Astrocyte (in vitro differentiated cells and primary cell): ENCODE measurements around the gene HRC. TPM values are rescaled to one million over a fixed set of nuclear protein-coding genes. Genes with fewer than 3 reads are reported as not detected.

Source experiments
- total RNA-seq: library from RNA; stranded (reverse); gene quantifications from 2 replicates; pipeline ENCODE4 v1.2.1, GENCODE V29; 2021

HRC gene
- total RNA-seq, 1 donor from 2014 or later: not detected

Other genes with a start within 250 kb of the HRC start
- 0.45 TPM in 1 of 2 replicates, not detected in the other for gene DHDH, start 221.7 kb downstream of the HRC start, total RNA-seq
- gene BAX, start 200.5 kb downstream of the HRC start, total RNA-seq: 169 and 174 TPM in 2 replicates
- 3,402 and 4,020 TPM in 2 replicates for gene FTL, start 190.1 kb downstream of the HRC start, total RNA-seq
- 86.0 and 86.8 TPM in 2 replicates for gene GYS1, start 162.1 kb downstream of the HRC start, total RNA-seq
- gene RUVBL2, start 161.5 kb downstream of the HRC start, total RNA-seq: 105 and 106 TPM in 2 replicates
- gene LHB, start 138.3 kb downstream of the HRC start, total RNA-seq: 0.48 TPM in 1 of 2 replicates, not detected in the other
- 3.6 and 4.5 TPM in 2 replicates for gene CGB3, start 131.1 kb downstream of the HRC start, total RNA-seq
- gene CGB2, start 123.5 kb downstream of the HRC start, total RNA-seq: 0.52 and 2.9 TPM in 2 replicates
- gene CGB1, start 118.5 kb downstream of the HRC start, total RNA-seq: 2.3 TPM in 1 of 2 replicates, not detected in the other
- 2.0 and 6.5 TPM in 2 replicates for gene CGB5, start 111.5 kb downstream of the HRC start, total RNA-seq
- 9.4 and 15.8 TPM in 2 replicates for gene CGB8, start 106.3 kb downstream of the HRC start, total RNA-seq
- gene CGB7, start 97.6 kb downstream of the HRC start, total RNA-seq: 7.1 and 8.8 TPM in 2 replicates
- gene NTF4, start 90.6 kb downstream of the HRC start, total RNA-seq: 7.2 and 7.3 TPM in 2 replicates
- gene KCNA7, start 82.7 kb downstream of the HRC start, total RNA-seq: 0.05 TPM in 1 of 2 replicates, not detected in the other
- 173 and 177 TPM in 2 replicates for gene SNRNP70, start 69.9 kb downstream of the HRC start, total RNA-seq
- 8.9 and 9.7 TPM in 2 replicates for gene LIN7B, start 41.0 kb downstream of the HRC start, total RNA-seq
- 0.73 and 1.4 TPM in 2 replicates for gene C19orf73, start 36.3 kb downstream of the HRC start, total RNA-seq
- gene PPFIA3, start 35.9 kb downstream of the HRC start, total RNA-seq: 9.2 and 11.7 TPM in 2 replicates
- gene TRPM4, start 2.4 kb upstream of the HRC start, total RNA-seq: 26.3 and 28.3 TPM in 2 replicates
- 2.8 and 4.6 TPM in 2 replicates for gene SLC6A16, start 169.8 kb upstream of the HRC start, total RNA-seq
- 0.20 TPM in 1 of 2 replicates, not detected in the other for gene CD37, start 180.0 kb upstream of the HRC start, total RNA-seq
- gene TEAD2, start 207.0 kb upstream of the HRC start, total RNA-seq: 46.5 and 58.2 TPM in 2 replicates
- gene DKKL1, start 208.5 kb upstream of the HRC start, total RNA-seq: 0.89 and 1.1 TPM in 2 replicates
- not detected in 2 replicates for gene KASH5, start 232.9 kb upstream of the HRC start, total RNA-seq